SK-N-MC (cell line): ENCODE measurements around the gene SLC1A3.

Experiments
- EZH2 ChIP-seq: fragments of 200-600 bp; sonication (generic); IDR thresholded peaks from one replicate; pipeline ENCODE4 v1.6.1; 2017; ENCODE audit warnings: antibody characterized with exemption
- POLR2AphosphoS5 ChIP-seq: IDR thresholded peaks from 2 replicates; pipeline ENCODE4 v1.6.1; 2012; ENCODE audit warnings: mild to moderate bottlenecking, low read depth, low read length, borderline replicate concordance

- TF ChIP-seq POLR2AphosphoS5 = no peak
- TF ChIP-seq EZH2 = no peak
These were observed 129.5 kb downstream of the SLC1A3 start for GRCh38 chr5:36735891-36736290.
